Endothelial cell of umbilical vein (primary cell): Measurements from ENCODE around the gene ZNF652.

ENCODE experiments used
- POLR2AphosphoS5 ChIP-seq: IDR thresholded peaks from 2 replicates; pipeline ENCODE4 v1.6.1; 2012; ENCODE audit warnings: low read depth, mild to moderate bottlenecking, control low read depth, low read length, moderate library complexity; ENCODE audit not compliant: insufficient read depth
- TF ChIP-seq, protein P1 (sequence below), 2 donors: IDR thresholded peaks; 1 replicate in 1 of 2; 2 replicates in 1 of 2; pipeline ENCODE4 v1.5.1; 2011; ENCODE audit warnings: low read length in 2 of 2, mild to moderate bottlenecking in 2 of 2, moderate library complexity in 2 of 2, control low read depth in 1 of 2, inconsistent platforms in 1 of 2, low read depth in 1 of 2; ENCODE audit not compliant: insufficient read depth in 1 of 2; ENCODE audit errors: extremely low read depth in 1 of 2
- TF ChIP-seq, protein P2 (sequence below): IDR thresholded peaks from 2 replicates; pipeline ENCODE4 v1.6.1; 2011; ENCODE audit not compliant: insufficient read depth, insufficient read length

DNA sequence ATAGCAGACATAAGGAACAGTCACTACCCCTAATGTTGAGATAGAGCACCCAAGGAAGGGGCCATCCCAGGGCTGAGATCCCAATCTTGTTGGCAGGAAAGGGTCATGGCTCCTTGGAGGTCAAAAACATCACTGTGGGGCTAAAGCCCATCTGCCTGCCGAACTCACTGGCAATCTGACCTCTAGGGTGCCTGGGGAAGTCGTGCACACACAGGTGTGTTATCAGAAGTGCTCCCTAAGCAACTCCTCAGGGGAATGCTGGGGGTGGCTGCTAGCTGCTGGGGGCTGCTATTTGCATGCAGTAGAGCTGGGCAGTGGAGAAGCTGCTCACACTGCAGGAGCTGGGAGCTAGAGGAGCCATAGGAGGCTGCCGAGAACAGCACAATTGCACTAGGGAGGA lies 84.0 kb downstream of the ZNF652 start:
- TF ChIP-seq, protein P1, sequence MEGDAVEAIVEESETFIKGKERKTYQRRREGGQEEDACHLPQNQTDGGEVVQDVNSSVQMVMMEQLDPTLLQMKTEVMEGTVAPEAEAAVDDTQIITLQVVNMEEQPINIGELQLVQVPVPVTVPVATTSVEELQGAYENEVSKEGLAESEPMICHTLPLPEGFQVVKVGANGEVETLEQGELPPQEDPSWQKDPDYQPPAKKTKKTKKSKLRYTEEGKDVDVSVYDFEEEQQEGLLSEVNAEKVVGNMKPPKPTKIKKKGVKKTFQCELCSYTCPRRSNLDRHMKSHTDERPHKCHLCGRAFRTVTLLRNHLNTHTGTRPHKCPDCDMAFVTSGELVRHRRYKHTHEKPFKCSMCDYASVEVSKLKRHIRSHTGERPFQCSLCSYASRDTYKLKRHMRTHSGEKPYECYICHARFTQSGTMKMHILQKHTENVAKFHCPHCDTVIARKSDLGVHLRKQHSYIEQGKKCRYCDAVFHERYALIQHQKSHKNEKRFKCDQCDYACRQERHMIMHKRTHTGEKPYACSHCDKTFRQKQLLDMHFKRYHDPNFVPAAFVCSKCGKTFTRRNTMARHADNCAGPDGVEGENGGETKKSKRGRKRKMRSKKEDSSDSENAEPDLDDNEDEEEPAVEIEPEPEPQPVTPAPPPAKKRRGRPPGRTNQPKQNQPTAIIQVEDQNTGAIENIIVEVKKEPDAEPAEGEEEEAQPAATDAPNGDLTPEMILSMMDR (IDR thresholded peaks at IDR 0.05; ENCODE audit: extremely low read depth in 1 of 2, insufficient read depth in 1 of 2, low read depth in 1 of 2, low read length in 2 of 2), result no peak
- TF ChIP-seq, protein P2, sequence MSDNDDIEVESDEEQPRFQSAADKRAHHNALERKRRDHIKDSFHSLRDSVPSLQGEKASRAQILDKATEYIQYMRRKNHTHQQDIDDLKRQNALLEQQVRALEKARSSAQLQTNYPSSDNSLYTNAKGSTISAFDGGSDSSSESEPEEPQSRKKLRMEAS, result no peak
- TF ChIP-seq POLR2AphosphoS5, result no peak
